IMR-90 (cell line): ENCODE measurements around the gene ARHGEF2.

Experiments used
- BHLHE40 ChIP-seq: fragments of 150-350 bp; IDR thresholded peaks from 2 replicates; pipeline ENCODE4 v1.6.1; 2016; ENCODE audit warnings: mild to moderate bottlenecking, low read depth, low read length
- CEBPB ChIP-seq: IDR thresholded peaks from 2 replicates; pipeline ENCODE4 v1.6.1; 2012; ENCODE audit warnings: low read depth, low read length, improper control_type of control experiment
- CHD1 ChIP-seq: IDR thresholded peaks from 2 replicates; pipeline ENCODE4 v1.6.1; 2012; ENCODE audit warnings: low read depth, low read length, improper control_type of control experiment
- FOS ChIP-seq: fragments of 150-350 bp; IDR thresholded peaks from 2 replicates; pipeline ENCODE4 v1.6.1; 2016; ENCODE audit warnings: low read depth, low read length
- MAFK ChIP-seq: IDR thresholded peaks from 2 replicates; pipeline ENCODE4 v1.6.1; 2012; ENCODE audit warnings: low read depth, low read length, improper control_type of control experiment
- MAZ ChIP-seq: IDR thresholded peaks from 2 replicates; pipeline ENCODE4 v1.6.1; 2012; ENCODE audit warnings: low read depth, mild to moderate bottlenecking, low read length, improper control_type of control experiment, moderate library complexity, borderline replicate concordance
- NFE2L2 ChIP-seq: fragments of 150-350 bp; IDR thresholded peaks from 2 replicates; pipeline ENCODE4 v1.6.1; 2016; ENCODE audit warnings: low read depth, mild to moderate bottlenecking, low read length
- POLR2A ChIP-seq: IDR thresholded peaks from 2 replicates; pipeline ENCODE4 v1.6.1; 2012; ENCODE audit warnings: mild to moderate bottlenecking, low read depth, low read length
- RAD21 ChIP-seq: IDR thresholded peaks from 2 replicates; pipeline ENCODE4 v1.6.1; 2012; ENCODE audit warnings: low read length, improper control_type of control experiment
- RCOR1 ChIP-seq: IDR thresholded peaks from 2 replicates; pipeline ENCODE4 v1.6.1; 2012; ENCODE audit warnings: mild to moderate bottlenecking, low read length, improper control_type of control experiment; ENCODE audit not compliant: insufficient replicate concordance
- SMC3 ChIP-seq: fragments of 150-350 bp; IDR thresholded peaks from 2 replicates; pipeline ENCODE4 v1.6.1; 2016; ENCODE audit warnings: low read depth, mild to moderate bottlenecking, antibody characterized with exemption, low read length, moderate library complexity
- TF ChIP-seq, protein P1 (sequence below): conservative IDR thresholded peaks from 2 replicates; pipeline ENCODE4 v1.5.1; 2012; ENCODE audit warnings: mild to moderate bottlenecking, low read depth, low read length, improper control_type of control experiment
- TF ChIP-seq, protein P2 (sequence below): fragments of 150-350 bp; IDR thresholded peaks from 2 replicates; pipeline ENCODE4 v1.6.1; 2016; ENCODE audit warnings: low read depth, mild to moderate bottlenecking, low read length, moderate library complexity, borderline replicate concordance
- TF ChIP-seq, protein P3 (sequence below): fragments of 150-350 bp; IDR thresholded peaks from 2 replicates; pipeline ENCODE4 v1.6.1; 2017; ENCODE audit warnings: mild to moderate bottlenecking, antibody characterized with exemption, low read length, low read depth

DNA sequence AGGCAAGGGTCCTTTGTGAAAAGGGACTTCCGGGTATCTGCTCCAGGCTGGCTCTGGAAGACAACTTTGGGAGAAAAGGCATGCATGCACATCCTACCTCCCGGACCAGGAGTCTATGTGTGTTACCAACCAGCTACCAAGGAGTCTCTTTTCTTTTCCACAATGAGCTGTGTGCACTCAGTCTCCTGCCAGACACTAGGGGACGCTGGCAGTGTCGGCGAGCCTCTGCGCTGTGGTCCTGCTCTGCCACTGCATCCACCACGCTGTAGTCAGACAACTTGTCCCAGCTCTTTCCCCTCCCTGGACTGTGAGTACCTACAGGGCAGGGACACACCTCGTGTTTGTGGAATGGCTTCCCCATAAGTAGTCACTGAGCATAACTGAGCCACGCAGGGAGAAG lies 47.5 kb upstream of the ARHGEF2 start:
- no peak for TF ChIP-seq BHLHE40
- TF ChIP-seq RCOR1, result no peak
- TF ChIP-seq, protein P1, sequence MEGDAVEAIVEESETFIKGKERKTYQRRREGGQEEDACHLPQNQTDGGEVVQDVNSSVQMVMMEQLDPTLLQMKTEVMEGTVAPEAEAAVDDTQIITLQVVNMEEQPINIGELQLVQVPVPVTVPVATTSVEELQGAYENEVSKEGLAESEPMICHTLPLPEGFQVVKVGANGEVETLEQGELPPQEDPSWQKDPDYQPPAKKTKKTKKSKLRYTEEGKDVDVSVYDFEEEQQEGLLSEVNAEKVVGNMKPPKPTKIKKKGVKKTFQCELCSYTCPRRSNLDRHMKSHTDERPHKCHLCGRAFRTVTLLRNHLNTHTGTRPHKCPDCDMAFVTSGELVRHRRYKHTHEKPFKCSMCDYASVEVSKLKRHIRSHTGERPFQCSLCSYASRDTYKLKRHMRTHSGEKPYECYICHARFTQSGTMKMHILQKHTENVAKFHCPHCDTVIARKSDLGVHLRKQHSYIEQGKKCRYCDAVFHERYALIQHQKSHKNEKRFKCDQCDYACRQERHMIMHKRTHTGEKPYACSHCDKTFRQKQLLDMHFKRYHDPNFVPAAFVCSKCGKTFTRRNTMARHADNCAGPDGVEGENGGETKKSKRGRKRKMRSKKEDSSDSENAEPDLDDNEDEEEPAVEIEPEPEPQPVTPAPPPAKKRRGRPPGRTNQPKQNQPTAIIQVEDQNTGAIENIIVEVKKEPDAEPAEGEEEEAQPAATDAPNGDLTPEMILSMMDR, result peak; percentile 76
- TF ChIP-seq MAZ, result no peak
- no peak for TF ChIP-seq POLR2A
- no peak for TF ChIP-seq CHD1
- no peak for TF ChIP-seq FOS
- TF ChIP-seq SMC3, result peak; percentile 70
- TF ChIP-seq, protein P2, sequence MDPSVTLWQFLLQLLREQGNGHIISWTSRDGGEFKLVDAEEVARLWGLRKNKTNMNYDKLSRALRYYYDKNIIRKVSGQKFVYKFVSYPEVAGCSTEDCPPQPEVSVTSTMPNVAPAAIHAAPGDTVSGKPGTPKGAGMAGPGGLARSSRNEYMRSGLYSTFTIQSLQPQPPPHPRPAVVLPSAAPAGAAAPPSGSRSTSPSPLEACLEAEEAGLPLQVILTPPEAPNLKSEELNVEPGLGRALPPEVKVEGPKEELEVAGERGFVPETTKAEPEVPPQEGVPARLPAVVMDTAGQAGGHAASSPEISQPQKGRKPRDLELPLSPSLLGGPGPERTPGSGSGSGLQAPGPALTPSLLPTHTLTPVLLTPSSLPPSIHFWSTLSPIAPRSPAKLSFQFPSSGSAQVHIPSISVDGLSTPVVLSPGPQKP, result no peak
- TF ChIP-seq RAD21, result peak; percentile 64
- no peak for TF ChIP-seq CEBPB
- no peak for TF ChIP-seq NFE2L2
- TF ChIP-seq, protein P3, sequence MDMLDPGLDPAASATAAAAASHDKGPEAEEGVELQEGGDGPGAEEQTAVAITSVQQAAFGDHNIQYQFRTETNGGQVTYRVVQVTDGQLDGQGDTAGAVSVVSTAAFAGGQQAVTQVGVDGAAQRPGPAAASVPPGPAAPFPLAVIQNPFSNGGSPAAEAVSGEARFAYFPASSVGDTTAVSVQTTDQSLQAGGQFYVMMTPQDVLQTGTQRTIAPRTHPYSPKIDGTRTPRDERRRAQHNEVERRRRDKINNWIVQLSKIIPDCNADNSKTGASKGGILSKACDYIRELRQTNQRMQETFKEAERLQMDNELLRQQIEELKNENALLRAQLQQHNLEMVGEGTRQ, result no peak
- no peak for TF ChIP-seq MAFK
